ENCODE measurements around the gene ANKK1.

ANKK1 gene

DNA sequence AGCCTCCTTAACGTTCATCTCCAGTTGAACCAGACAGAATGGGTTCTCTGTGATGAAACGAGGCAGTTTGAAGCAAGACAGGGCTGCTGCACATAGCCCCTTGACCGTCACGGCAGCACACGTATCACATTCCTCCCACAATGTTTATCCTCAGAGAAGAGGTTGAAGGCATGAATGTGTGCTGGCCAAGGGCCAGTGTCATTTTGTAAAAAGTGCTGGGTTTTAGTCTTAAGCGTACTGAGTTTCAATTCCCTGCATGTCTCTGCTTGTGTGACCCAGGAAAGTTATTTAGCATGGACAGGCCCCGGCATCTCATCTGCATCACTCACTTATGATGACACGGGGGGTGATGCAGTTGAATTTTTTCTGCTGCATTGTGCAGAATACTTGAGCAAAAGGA lies 41.6 kb upstream of the ANKK1 start:
- no peak overlapping the region for H3K9ac ChIP-seq
- no peaks in the 10 kb centered on the region for H3K4me1 ChIP-seq (ENCODE audit: low read depth, poor library complexity, severe bottlenecking)
- H3K4me3 ChIP-seq (IDR thresholded peaks at IDR 0.05; ENCODE audit: insufficient read depth, low read depth, low read length), result no peak overlapping the region
- no peak overlapping the region for H2AFZ ChIP-seq (ENCODE audit: low read depth)
- TF ChIP-seq, protein P1, sequence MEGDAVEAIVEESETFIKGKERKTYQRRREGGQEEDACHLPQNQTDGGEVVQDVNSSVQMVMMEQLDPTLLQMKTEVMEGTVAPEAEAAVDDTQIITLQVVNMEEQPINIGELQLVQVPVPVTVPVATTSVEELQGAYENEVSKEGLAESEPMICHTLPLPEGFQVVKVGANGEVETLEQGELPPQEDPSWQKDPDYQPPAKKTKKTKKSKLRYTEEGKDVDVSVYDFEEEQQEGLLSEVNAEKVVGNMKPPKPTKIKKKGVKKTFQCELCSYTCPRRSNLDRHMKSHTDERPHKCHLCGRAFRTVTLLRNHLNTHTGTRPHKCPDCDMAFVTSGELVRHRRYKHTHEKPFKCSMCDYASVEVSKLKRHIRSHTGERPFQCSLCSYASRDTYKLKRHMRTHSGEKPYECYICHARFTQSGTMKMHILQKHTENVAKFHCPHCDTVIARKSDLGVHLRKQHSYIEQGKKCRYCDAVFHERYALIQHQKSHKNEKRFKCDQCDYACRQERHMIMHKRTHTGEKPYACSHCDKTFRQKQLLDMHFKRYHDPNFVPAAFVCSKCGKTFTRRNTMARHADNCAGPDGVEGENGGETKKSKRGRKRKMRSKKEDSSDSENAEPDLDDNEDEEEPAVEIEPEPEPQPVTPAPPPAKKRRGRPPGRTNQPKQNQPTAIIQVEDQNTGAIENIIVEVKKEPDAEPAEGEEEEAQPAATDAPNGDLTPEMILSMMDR (conservative IDR thresholded peaks at IDR 0.05; ENCODE audit: low read depth, low read length), result no peak
- H4K20me1 ChIP-seq (ENCODE audit: insufficient read depth), result no peaks in the 10 kb centered on the region
- H3K4me2 ChIP-seq, result no peak overlapping the region
- no peaks in the 10 kb centered on the region for H3K79me2 ChIP-seq (ENCODE audit: insufficient read depth, low read depth)
- H3K27ac ChIP-seq, result no peak overlapping the region
- no peaks in the 10 kb centered on the region for H3K27me3 ChIP-seq (ENCODE audit: insufficient read depth, low read depth)
- H3K36me3 ChIP-seq (ENCODE audit: insufficient read depth), result no peaks in the 10 kb centered on the region

DNA sequence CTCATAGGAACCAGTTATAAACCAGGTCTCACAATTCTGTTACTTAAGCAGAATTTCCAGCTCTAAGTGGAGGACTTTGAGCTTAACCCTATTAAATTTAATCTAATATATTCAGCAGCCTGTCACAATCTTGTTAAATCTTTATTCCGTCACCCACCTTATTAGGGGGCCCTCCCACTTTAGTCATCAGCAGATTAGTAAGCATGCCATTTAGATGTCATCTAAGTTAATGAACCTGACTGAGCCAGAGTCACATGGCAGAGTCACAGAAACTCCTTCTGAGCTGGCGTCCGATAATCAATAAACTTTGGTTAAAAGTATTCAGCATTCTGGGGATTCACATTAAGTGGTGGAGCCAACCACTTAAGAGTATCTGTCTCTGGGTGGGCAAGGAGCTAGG lies 38.1 kb upstream of the ANKK1 start:
- TF ChIP-seq, protein P1 (conservative IDR thresholded peaks at IDR 0.05; ENCODE audit: low read depth, low read length), result no peak
- H3K4me2 ChIP-seq, result no peak overlapping the region
- no peaks in the 10 kb centered on the region for H3K79me2 ChIP-seq (ENCODE audit: insufficient read depth, low read depth)
- H3K27me3 ChIP-seq (ENCODE audit: insufficient read depth, low read depth), result no peaks in the 10 kb centered on the region
- no peak overlapping the region for H3K4me3 ChIP-seq (IDR thresholded peaks at IDR 0.05; ENCODE audit: insufficient read depth, low read depth, low read length)
- H3K4me1 ChIP-seq (ENCODE audit: low read depth, poor library complexity, severe bottlenecking), result no peaks in the 10 kb centered on the region
- no peaks in the 10 kb centered on the region for H4K20me1 ChIP-seq (ENCODE audit: insufficient read depth)
- no peak overlapping the region for H2AFZ ChIP-seq (ENCODE audit: low read depth)
- no peaks in the 10 kb centered on the region for H3K36me3 ChIP-seq (ENCODE audit: insufficient read depth)
- no peak overlapping the region for H3K27ac ChIP-seq
- H3K9ac ChIP-seq, result no peak overlapping the region

DNA sequence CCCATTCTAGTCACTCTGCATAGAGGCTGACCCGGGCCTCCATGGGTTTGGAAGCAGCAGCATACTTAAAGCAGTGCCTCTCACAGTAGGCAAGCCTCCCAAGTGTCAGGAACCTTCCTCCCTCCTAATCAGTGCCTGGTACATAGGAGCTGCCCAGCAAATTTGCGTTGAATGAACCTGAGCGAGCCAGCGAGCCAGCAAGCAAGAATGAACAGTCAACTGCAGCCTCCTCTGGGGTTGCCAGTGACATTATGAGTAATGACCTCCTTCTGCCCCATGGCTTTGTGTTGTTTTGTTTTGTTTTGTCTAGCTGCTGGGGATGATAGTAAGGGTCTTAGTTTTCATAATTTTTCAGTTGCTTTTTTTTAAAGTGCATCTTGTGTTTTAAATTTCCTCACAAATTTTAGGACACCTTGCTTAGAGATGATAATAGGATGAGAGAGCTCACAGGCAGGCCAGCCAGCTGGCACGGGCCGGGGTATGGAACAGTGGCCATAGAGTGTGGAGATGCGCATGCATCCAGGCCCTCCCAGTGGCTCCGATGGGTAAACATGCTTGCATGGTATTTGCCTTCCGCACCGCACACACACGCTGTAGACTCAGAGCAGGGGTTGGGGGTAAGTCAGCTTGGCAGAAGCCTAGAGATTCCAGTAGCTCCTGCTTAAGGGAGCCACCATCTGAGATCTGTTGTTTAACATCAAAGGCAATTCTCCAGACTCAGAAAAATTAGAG lies 37.1 kb upstream of the ANKK1 start:
- Histone ChIP-seq H3K4me2 (no peak overlapping the region), H4K20me1 (ENCODE audit: insufficient read depth) (no peaks in the 10 kb centered on the region), H3K27ac (no peak overlapping the region), H3K4me1 (ENCODE audit: low read depth, poor library complexity, severe bottlenecking) (no peaks in the 10 kb centered on the region), H3K79me2 (ENCODE audit: insufficient read depth, low read depth) (no peaks in the 10 kb centered on the region), H3K4me3 (IDR thresholded peaks at IDR 0.05; ENCODE audit: insufficient read depth, low read depth, low read length) (no peak overlapping the region), H3K36me3 (ENCODE audit: insufficient read depth) (no peaks in the 10 kb centered on the region), H3K9ac (no peak overlapping the region), H2AFZ (ENCODE audit: low read depth) (no peak overlapping the region), H3K27me3 (ENCODE audit: insufficient read depth, low read depth) (no peaks in the 10 kb centered on the region)
- TF ChIP-seq, protein P1 (conservative IDR thresholded peaks at IDR 0.05; ENCODE audit: low read depth, low read length), result no peak

DNA sequence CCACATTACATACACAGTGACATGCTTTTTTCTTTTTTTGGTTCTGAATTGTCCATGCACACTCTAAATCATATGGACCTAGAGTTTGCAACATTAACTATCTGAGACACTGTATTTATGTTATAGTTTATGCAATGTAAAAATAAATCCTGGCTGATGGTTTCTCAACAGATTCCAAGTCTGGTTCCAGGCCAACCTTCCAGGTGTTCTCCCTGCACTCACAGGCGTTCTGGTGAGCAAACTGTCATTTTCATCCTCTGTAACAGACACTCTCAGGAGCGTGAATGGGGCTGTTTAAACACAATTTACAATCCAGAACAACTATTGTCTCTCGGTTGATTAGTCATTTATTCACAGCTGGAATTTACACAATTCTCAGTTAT lies 36.5 kb upstream of the ANKK1 start:
- H2AFZ ChIP-seq (ENCODE audit: low read depth), result no peak overlapping the region
- H3K79me2 ChIP-seq (ENCODE audit: insufficient read depth, low read depth), result no peaks in the 10 kb centered on the region
- no peak overlapping the region for H3K4me2 ChIP-seq
- H4K20me1 ChIP-seq (ENCODE audit: insufficient read depth), result no peaks in the 10 kb centered on the region
- H3K36me3 ChIP-seq (ENCODE audit: insufficient read depth), result no peaks in the 10 kb centered on the region
- H3K27me3 ChIP-seq (ENCODE audit: insufficient read depth, low read depth), result no peaks in the 10 kb centered on the region
- H3K4me1 ChIP-seq (ENCODE audit: low read depth, poor library complexity, severe bottlenecking), result no peaks in the 10 kb centered on the region
- TF ChIP-seq, protein P1 (conservative IDR thresholded peaks at IDR 0.05; ENCODE audit: low read depth, low read length), result no peak
- H3K9ac ChIP-seq, result no peak overlapping the region
- no peak overlapping the region for H3K27ac ChIP-seq
- H3K4me3 ChIP-seq (IDR thresholded peaks at IDR 0.05; ENCODE audit: insufficient read depth, low read depth, low read length), result no peak overlapping the region

All from KMS-11 (cell line).